Esophagus muscularis mucosa (tissue), 4 donors: Measurements from ENCODE around the gene PRM3. TPM values are rescaled to one million over a fixed set of nuclear protein-coding genes. Genes with fewer than 3 reads are reported as not detected.

Source experiments
- DNase-seq: peaks from one replicate; pipeline ENCODE4 v3.0.0-alpha.2; 2017; ENCODE audit errors: extremely low spot score
- H3K27ac ChIP-seq, 4 donors: fragments of 200-600 bp; sonication (generic); replicated peaks in 1 of 4; 1 replicate in 3 of 4; 2 replicates in 1 of 4; pipeline ENCODE4 v1.5.1; 2016 to 2019; ENCODE audit warnings: mild to moderate bottlenecking in 1 of 4
- H3K27me3 ChIP-seq, 4 donors: fragments of 200-600 bp; sonication (generic); one replicate each; pipeline versions ENCODE4 v1.5.1 to v1.6.0; 2016 to 2019
- H3K36me3 ChIP-seq, 4 donors: fragments of 200-600 bp; sonication (generic); one replicate each; pipeline ENCODE4 v1.5.1; 2016 to 2019
- H3K4me1 ChIP-seq, 4 donors: fragments of 200-600 bp; sonication (generic); one replicate each; pipeline ENCODE4 v1.5.1; 2016 to 2019
- H3K4me3 ChIP-seq, 4 donors: fragments of 200-600 bp; sonication (generic); 1 replicate in 2 of 4; 2 replicates in 2 of 4; pipeline ENCODE4 v1.5.1; 2016 to 2019; ENCODE audit warnings: mild to moderate bottlenecking in 4 of 4, moderate library complexity in 1 of 4
- H3K9me3 ChIP-seq, 4 donors: fragments of 200-600 bp; sonication (generic); 1 replicate in 3 of 4; 2 replicates in 1 of 4; pipeline ENCODE4 v1.5.1; 2016 to 2019
- EP300 ChIP-seq: sonication (generic); formaldehyde crosslinking; IDR thresholded peaks from one replicate; pipeline ENCODE4 v1.6.1; 2017; ENCODE audit warnings: antibody characterized with exemption
- POLR2A ChIP-seq: fragments of 450-650 bp; IDR thresholded peaks from one replicate; pipeline ENCODE4 v1.6.1; 2017; ENCODE audit warnings: antibody characterized with exemption, moderate library complexity, mild to moderate bottlenecking, low read depth
- POLR2AphosphoS5 ChIP-seq, 2 donors: sonication (generic); formaldehyde crosslinking; IDR thresholded peaks; one replicate each; pipeline ENCODE4 v1.6.1; 2017; ENCODE audit warnings: antibody characterized with exemption in 2 of 2
- WGBS: methylation state at CpG from one replicate; pipeline ENCODE4 v1.1.5; 2018; 5-methylcytosine and 5-hydroxymethylcytosine counted together
- intact Hi-C: fragments of 100-400 bp; cut with DNase I; formaldehyde crosslinking; loops from one replicate; pipeline ENCODE4 v1.15.1; 2023
- total RNA-seq, 4 donors: library from RNA; depleted of rRNA; stranded (reverse); fragments of >200 nt; gene quantifications; one replicate each; pipeline versions ENCODE4 v1.1.0 to v1.2.1, GENCODE V29; 2016
- TF ChIP-seq, protein P1 (sequence below), 3 experiments: fragments of 200-600 bp in 2 of 3; fragments of 450-650 bp in 1 of 3; sonication (generic) in 2 of 3; IDR thresholded peaks; one replicate each; pipeline ENCODE4 v1.5.1; 2017 to 2019; ENCODE audit warnings: antibody characterized with exemption in 3 of 3, mild to moderate bottlenecking in 2 of 3, moderate library complexity in 1 of 3

Gene PRM3
- total RNA-seq, 4 donors from 2014 or later, result not detected

DNA sequence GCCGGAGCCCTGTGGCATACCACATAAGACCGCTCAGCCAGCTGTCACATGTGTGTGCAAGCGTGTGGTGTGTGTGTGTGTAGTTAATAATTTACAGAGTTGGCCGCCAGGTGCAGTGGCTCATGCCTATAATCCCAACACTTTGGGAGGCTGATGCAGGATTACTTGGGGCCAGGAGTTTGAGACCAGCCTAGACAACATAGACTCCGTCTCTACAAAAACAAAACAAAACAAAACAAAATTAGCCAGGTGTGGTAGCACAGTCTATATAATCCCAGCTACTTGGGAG lies 37.8 kb downstream of the PRM3 start:
- H3K27me3 ChIP-seq, result no peaks in the 10 kb centered on the region
- H3K9me3 ChIP-seq, result no peaks in the 10 kb centered on the region
- no peak for DNase-seq
- H3K4me3 ChIP-seq, result no peak overlapping the region
- 78% methylated on average over 5 of the region's 5 CpGs for WGBS
- H3K36me3 ChIP-seq, result no peaks in the 10 kb centered on the region
- H3K4me1 ChIP-seq, result peaks cover 0 to 10% (median 8%) of the 10 kb centered on the region in 4 donors
- H3K27ac ChIP-seq, result no peak overlapping the region
- no peak for TF ChIP-seq EP300
- TF ChIP-seq POLR2A, result no peak
- TF ChIP-seq, protein P1, sequence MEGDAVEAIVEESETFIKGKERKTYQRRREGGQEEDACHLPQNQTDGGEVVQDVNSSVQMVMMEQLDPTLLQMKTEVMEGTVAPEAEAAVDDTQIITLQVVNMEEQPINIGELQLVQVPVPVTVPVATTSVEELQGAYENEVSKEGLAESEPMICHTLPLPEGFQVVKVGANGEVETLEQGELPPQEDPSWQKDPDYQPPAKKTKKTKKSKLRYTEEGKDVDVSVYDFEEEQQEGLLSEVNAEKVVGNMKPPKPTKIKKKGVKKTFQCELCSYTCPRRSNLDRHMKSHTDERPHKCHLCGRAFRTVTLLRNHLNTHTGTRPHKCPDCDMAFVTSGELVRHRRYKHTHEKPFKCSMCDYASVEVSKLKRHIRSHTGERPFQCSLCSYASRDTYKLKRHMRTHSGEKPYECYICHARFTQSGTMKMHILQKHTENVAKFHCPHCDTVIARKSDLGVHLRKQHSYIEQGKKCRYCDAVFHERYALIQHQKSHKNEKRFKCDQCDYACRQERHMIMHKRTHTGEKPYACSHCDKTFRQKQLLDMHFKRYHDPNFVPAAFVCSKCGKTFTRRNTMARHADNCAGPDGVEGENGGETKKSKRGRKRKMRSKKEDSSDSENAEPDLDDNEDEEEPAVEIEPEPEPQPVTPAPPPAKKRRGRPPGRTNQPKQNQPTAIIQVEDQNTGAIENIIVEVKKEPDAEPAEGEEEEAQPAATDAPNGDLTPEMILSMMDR (IDR thresholded peaks at IDR 0.05), result no peak
- no peak for TF ChIP-seq POLR2AphosphoS5 (IDR thresholded peaks at IDR 0.05)
- intact Hi-C loops, result no loop called here

DNA sequence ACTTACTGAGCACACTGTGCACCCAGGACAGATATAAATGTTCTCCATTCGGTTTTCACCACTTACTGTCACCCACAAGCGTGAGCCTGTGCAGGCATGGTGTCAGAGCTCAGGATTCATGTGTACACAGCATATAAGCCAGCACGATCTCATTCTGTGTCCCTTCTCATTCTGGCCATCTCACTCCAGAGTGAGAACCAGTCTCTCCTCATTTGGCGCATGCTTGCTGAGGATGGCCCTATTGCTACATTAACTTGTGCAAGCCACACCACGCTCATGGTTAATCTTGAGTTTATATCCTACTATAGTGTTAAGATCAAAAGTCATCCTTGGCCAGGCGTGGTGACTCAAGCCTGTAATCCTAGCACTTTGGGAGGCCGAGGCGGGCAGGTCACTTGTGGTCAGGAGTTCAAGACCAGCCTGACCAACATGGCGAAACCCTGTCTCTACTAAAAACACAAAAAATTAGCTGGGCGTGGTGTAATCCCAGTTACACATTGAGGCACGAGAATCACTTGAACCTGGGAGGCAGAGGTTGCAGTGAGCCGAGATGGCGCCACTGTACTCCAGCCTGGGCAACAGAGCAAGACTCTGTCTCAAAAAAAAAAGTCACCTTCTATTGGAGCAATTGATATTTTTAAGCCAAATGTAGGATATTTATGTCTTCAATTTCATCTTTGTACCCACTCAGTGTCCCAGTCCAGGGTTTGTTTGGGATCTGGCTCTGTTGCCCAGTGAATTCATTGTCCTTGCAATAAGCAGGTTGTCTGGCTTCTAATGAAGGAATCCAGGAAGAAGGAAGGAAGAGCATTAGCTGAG lies 38.3 kb downstream of the PRM3 start:
- H3K27ac ChIP-seq, result no peak overlapping the region
- H3K36me3 ChIP-seq, result no peaks in the 10 kb centered on the region
- no peak overlapping the region for H3K4me3 ChIP-seq
- TF ChIP-seq EP300 (no peak), POLR2AphosphoS5 (IDR thresholded peaks at IDR 0.05) (no peak), POLR2A (no peak)
- TF ChIP-seq, protein P1 (IDR thresholded peaks at IDR 0.05), result no peak
- H3K4me1 ChIP-seq, result peaks cover 0 to 10% (median 8%) of the 10 kb centered on the region in 4 donors
- H3K9me3 ChIP-seq, result no peaks in the 10 kb centered on the region
- no peaks in the 10 kb centered on the region for H3K27me3 ChIP-seq
- 89% methylated on average over 13 of the region's 13 CpGs for WGBS
- no peak for DNase-seq
- intact Hi-C loops, result no loop called here

DNA sequence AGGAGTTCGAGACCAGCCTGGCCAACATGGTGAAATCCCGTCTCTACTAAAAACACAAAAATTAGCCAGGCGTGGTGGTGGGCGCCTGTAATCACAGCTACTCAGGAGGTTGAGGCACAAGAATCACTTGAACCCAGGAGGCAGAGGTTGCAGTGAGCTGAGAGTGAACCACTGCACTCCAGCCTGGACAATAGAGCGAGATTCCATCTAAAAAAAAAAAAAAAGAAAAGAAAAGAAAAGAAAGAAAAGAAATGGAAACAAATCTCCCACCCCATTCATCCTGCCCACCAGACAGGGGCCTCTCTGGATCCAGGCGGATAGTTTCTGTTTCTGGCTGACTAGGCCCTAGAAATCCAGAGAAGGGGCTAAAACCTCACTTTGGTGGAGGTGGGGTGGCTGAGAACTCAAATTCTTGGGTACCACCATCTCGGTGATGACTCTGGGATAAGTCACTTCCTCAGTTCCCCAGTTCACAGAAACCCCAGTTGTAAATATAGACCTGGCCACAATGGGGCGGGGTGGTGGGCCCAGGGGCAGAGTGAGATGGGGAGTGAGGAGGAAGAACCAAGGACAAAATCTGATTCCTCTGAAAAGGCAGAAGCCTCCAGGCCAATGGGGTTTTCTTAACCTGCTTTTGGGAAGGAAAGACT lies 39.6 kb downstream of the PRM3 start:
- no peaks in the 10 kb centered on the region for H3K27me3 ChIP-seq
- no peak overlapping the region for H3K4me3 ChIP-seq
- intact Hi-C loops, result no loop called here
- H3K9me3 ChIP-seq, result no peaks in the 10 kb centered on the region
- DNase-seq, result no peak
- WGBS, result 83% methylated on average over 8 of the region's 8 CpGs
- no peaks in the 10 kb centered on the region for H3K36me3 ChIP-seq
- TF ChIP-seq POLR2A (no peak), POLR2AphosphoS5 (IDR thresholded peaks at IDR 0.05) (no peak), EP300 (no peak)
- TF ChIP-seq, protein P1 (IDR thresholded peaks at IDR 0.05), result no peak
- H3K4me1 ChIP-seq, result peaks cover 0 to 10% (median 8%) of the 10 kb centered on the region in 4 donors
- no peak overlapping the region for H3K27ac ChIP-seq

DNA sequence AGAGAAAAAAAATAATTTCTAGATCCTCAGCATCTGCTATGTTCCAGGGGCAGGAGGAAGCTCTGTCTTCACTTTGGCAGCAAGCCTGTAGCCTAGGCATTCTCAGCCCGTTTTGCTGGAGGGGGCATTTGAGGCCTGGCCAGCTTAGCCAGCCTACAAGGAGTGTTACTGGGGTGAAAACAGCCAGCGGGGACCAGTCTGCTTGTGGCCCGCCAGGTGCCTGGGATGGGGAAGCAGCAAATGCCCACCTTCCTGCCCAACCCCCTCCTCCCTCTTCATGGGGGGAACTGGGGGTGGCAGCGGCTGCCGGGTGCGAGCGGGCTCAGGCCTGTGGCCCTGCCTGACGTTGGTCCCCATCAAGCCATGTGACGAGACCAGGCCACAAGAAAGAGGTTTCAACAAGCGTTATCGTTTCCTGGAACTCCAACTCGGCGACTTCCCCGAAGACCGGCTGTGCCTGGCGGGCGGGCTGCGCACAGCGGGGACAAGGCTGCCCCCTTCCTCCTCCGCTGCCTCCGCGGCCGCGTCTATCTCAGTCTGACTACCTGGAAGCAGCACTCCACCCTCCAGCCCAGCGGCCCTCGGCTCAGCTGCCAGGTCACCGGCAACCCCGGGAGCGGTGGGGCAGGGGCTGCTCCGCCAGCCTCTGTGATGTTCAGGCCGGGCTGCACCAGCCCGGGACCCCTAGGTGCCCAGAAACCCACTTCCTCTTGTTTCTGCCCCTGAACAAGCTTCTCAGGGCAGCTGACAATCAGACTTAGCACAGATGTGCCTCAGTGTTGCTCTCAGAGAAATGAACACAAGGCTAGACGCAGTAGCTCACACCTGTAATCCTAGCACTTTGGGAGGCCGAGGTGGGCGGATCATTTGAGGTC lies 40.3 kb downstream of the PRM3 start:
- DNase-seq, result no peak
- Histone ChIP-seq H3K9me3 (no peaks in the 10 kb centered on the region), H3K27me3 (no peaks in the 10 kb centered on the region), H3K4me3 (no peak overlapping the region), H3K27ac (peak overlapping the region in 1 of 4 donors; percentile 48), H3K36me3 (no peaks in the 10 kb centered on the region), H3K4me1 (peaks cover 0 to 10% (median 8%) of the 10 kb centered on the region in 4 donors)
- intact Hi-C loops, result no loop called here
- peak in 1 of 2 donors; percentile 10 for TF ChIP-seq POLR2AphosphoS5 (IDR thresholded peaks at IDR 0.05)
- no peak for TF ChIP-seq EP300
- WGBS, result 43% methylated on average over 19 of the region's 35 CpGs
